HG03045 (cell line): ENCODE data around the gene ITGA2.
A peak's percentile ranks its signal among the peaks of the same experiment; 100 is the strongest.
"Not testable (repeated sequence)": the region's sequence is repeated elsewhere in the genome, so short reads cannot be mapped to it uniquely, and the experiment has no call there.

Experiments
- ATAC-seq: cut with Tn5 transposase; IDR thresholded peaks from one replicate; pipeline ENCODE4 v1.9.1; 2021; ENCODE audit warnings: mild to moderate bottlenecking, moderate library complexity; ENCODE audit not compliant: unreplicated experiment

Gene ITGA2

DNA sequence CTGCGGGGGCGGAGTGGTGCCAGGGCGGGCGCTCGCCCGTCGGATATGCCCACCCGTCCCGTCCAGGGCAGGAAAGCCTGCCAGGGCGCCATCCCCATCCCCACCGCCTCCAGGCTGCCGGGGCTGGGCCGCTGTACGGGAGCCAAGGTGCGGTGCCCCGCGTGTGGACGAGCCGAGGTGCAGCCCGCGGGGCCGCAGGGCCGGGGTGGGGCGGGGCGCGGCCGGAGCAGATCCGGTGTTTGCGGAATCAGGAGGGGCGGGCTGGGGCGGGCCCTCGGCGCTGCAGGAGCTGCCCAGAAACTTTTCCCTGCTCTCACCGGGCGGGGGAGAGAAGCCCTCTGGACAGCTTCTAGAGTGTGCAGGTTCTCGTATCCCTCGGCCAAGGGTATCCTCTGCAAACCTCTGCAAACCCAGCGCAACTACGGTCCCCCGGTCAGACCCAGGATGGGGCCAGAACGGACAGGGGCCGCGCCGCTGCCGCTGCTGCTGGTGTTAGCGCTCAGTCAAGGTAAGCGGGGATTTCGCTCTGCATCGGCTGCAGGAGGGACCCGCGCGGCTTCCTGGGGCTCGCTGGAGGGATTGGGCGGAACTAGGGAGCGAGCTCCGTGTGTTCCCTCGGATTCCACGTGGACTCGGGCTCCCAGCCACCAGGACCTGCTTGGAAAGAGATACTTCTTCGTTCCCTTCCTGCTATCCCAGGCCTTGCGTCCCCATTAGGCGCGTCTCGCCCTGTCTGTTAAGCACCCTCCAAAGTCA is at the start of gene ITGA2:
TSS of gene ITGA2 (plus strand) at position 328 of the 756 bp plus-strand sequence. CDS start at position 445, 117 bp downstream.
- ATAC-seq = peak; percentile 63

GRCh38 chr5:52943285-52943684 is 45.9 kb upstream of the ITGA2 start:
- ATAC-seq = no peak

- ATAC-seq = no peak
Observed at GRCh38 chr5:52943808-52944207, 45.3 kb upstream of the ITGA2 start.

GRCh38 chr5:52945040-52945439 is 44.1 kb upstream of the ITGA2 start:
- ATAC-seq = no peak

DNA sequence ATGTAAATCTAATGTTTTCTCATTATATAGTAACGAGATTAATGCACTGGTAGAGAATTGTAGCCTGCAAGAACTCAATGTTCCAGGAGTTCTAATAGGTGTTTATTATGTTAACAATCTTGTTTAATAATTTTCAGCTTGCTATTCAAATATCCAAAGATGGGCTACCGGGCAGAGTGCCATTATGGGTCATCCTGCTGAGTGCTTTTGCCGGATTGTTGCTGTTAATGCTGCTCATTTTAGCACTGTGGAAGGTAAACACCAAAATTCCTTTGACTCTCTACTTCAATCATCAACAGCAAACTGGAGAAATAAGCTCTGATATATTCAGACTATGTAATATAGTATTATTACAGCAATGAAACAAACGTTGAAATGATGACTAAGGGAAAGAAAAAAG is 41.9 kb upstream of the ITGA2 start:
- ATAC-seq = no peak

- no peak for ATAC-seq
Observed at GRCh38 chr5:52947851-52948250, 41.3 kb upstream of the ITGA2 start.

GRCh38 chr5:52948418-52949076 is 40.6 kb upstream of the ITGA2 start:
- ATAC-seq = peak; percentile 98

- ATAC-seq = no peak
Observed at GRCh38 chr5:52950686-52951085, 38.5 kb upstream of the ITGA2 start.

DNA sequence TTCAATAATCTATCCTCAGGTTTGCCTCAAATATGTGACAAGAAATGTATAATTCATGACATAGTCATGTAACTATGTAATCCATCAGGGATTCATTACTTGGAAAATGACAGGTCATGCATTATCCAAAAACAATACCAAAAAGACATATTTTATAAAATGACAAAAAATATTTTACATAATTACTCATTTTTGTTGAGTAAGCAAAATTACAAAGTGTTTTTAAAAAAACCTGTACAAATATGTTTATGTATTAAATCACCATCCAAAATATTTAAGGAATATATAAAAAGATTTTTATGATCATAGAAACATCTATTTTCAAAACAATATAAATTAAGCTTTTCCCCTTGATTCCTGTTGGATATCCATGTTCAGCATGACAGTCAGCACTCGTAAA is 36.7 kb upstream of the ITGA2 start:
- ATAC-seq = no peak

DNA sequence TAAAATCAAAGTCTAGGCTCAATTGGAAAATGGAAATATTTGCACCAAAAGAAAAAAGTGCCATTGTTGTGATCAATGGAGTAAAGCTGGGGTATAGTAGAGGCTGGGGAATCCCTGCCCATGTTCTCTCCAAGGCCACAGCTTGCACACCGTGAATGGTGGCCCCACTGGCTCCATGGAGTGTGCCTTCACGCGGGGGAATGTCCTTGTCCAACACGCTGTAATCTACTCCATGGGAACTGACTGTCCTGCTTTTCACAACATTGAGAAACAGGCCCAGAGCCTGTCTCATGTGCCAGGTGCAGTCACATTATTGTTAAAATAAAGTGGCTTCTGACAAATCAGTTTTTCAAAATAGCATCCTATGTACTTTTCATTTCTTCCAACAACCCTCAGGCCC is 33.1 kb upstream of the ITGA2 start:
- no peak for ATAC-seq

DNA sequence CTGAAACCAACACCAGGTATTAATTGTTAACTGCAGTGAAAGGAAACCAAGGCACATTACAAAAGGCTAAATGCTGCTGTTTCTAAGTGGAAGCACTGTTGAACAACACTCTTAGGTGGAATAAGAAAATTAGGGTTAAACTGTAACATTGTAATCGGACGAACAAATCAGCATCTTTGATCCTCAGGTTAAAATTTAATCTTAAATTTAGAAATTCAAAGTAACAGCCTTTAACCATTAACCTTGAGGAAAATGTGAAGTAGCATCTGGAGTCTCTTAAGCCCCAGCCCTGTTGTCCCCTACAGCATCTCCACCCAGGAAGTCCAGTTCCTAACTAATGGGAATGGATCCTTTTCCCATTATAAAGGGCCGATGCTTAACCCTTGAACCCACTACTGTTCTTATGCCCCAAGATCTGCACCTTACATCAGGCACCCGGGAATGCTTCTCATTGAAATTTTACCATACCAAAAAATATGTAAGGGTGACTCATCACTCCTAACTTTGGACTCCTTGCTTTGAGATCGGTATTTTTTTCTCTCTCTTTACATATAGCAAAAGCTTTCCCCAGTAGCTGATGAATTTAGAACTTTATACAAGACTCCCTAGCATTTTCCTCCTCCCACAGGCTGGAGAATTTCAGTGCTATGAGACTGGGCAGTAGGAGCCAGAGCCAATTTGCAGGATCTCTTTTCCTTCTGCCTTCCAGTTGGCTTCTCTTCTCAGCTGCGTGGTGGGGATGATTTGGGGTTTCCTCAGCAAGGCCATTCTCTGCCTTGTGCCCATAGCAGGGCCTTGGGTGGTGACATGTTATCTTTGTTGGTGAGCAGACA is 32.0 kb upstream of the ITGA2 start:
- ATAC-seq = no peak

DNA sequence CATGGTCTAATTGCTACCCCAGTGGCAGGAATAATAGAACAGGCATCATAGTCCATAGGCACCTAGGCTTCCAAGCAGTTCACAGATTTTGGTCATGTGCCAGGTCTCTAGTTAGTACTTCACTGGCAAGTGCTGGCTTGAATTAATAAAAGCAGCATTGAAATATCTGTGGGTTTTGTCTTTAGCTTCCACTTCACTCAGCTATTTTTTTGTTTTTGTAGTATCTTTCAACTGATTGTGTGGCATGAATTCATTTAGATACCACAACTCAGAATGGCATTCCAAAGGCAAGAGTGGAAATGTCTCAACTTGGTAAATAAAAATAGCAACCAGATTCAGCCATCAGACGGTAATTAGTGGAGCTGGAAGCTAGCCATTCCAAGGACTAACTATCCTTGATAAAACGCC is 27.9 kb upstream of the ITGA2 start:
- ATAC-seq = no peak

GRCh38 chr5:52963636-52964035 is 25.5 kb upstream of the ITGA2 start:
- no peak for ATAC-seq

DNA sequence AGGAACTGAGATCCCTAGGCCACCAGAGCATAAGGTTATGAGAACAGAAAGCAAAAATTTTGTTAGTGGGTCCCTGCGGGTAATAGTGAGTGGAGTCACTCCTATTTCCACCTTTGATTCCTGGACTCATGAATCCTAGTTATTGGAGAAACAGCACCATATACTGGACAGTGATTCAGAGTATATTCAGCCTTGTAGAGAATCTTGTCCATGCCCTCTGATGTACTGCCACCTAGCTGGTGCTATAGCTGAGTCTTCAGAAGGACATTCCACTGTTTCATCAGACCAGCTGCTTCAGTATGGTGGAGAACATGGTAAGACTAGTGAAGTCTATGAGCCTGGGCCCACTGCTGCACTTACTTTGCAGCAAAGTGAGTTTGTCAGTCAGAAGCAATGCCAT is 25.0 kb upstream of the ITGA2 start:
- no peak for ATAC-seq

GRCh38 chr5:52976157-52976556 is 13.0 kb upstream of the ITGA2 start:
- ATAC-seq = not testable (repeated sequence)

DNA sequence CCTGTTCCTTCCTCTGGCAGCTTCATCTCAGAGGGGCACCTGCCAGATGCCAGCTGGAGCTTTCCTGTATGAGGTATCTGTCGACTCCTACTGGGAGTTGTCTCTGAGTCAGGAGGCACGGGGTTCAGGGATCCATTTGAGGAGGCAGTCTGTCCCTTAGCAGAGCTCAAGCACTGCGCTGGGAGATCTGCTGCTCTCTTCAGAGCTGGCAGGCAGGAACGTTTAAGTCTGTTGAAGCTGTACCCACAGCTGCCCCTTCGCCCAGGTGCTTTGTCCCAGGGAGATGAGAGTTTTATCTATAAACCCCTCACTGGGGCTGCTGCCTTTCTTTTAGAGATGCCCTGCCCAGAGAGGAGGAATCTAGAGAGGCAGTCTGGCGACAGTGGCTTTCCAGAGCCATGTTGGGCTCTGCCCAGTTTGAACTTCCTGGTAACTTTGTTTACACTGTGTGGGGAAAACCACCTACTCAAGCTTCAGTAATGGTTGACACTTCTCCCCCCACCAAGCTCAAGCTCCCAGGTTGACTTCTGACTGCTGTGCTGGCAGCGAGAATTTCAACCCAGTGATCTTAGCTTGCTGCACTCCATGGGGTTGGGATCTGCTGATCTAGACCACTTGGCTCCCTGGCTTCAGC is 11.8 kb upstream of the ITGA2 start:
- no peak for ATAC-seq

DNA sequence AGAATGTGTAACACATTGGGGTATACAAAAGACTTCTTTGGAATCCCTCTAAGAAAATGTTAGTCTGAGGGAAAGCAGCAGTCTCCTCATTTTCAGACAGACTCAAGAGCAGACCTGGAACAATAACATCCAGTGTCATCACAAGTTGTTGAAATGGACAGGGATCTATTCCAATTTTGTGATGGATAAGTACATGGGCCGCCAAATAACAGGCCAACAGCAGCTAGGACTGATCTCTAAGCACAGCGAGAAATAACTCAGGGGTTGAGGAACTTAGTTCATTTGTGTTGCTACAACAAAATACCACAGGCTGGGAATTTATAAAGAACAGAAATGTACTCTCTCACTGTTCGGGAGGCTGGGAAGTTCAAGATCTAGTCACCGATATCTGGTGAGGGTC is 7.6 kb upstream of the ITGA2 start:
- ATAC-seq = no peak

- no peak for ATAC-seq
Observed at GRCh38 chr5:52983731-52984636, 5.2 kb upstream of the ITGA2 start.

DNA sequence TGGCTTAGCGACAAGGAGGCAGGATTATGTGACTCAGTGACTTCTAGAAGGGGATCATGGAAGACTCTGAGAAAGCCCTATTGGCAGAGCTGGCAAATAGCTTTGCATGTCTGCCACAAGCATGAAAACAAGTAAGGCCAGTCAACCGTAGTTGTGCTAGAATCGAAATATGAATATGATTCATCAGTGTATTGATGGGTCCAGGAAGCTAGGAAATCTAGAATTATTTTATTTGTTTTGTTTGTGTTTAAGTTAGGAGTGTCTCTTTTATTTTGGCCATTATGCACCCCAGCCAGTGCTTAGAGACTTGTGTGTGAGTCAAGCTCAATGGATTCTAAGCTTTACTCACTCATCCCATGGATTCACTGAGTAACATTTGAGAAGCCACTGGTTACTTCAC is 3.8 kb upstream of the ITGA2 start:
- no peak for ATAC-seq

DNA sequence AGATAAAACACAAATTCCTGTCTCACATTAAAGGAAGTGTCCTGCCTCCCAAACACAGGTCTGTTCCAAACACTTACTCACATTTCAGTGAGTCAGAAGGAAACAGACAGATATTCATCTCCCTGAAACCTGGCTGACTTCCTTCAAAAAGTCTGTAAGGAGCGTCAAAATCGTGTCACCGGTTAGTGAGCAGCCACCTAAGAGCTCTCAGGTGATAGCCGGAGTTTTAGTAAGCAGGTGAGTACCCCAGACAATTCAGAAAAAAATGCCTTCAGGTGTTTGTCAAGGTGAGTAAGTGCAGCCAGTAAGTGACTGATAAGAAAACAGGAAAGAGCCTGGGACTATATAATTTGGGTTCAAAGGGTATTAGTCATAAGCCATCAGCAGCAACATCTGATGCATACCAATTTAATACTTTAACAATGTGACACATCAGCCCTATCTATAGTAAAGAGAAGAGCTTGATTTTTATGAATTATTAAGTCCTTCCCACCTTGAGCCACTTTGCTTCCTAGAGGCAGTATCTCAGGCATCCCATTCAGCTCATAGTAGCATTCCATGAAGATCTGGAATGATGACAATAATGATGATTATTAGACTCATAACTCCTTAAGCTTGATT is 1.3 kb upstream of the ITGA2 start:
- no peak for ATAC-seq
